GM12892 (cell line): ENCODE measurements around the gene USP11.

ENCODE experiments used
- POLR2A ChIP-seq: IDR thresholded peaks from 2 replicates; pipeline ENCODE4 v1.6.1; 2011; ENCODE audit warnings: low read depth, low read length, control low read depth
- POLR2AphosphoS5 ChIP-seq: IDR thresholded peaks from 2 replicates; pipeline ENCODE4 v1.6.1; 2011; ENCODE audit warnings: low read depth, low read length, control low read depth
- TAF1 ChIP-seq: IDR thresholded peaks from 2 replicates; pipeline ENCODE4 v1.6.1; 2011; ENCODE audit warnings: low read depth, mild to moderate bottlenecking, control low read depth, low read length, borderline replicate concordance

GRCh38 chrX:47224266-47224895 is 8.4 kb upstream of the USP11 start:
- TF ChIP-seq POLR2A (no peak), TAF1 (no peak), POLR2AphosphoS5 (no peak)
